Measurements from ENCODE around the gene UNKL.
A peak's percentile ranks its signal among the peaks of the same experiment; 100 is the strongest.

UNKL gene

GRCh38 chr16:1374418-1375297, 39.8 kb downstream of the UNKL start:
- DNase-seq: no peak

DNA sequence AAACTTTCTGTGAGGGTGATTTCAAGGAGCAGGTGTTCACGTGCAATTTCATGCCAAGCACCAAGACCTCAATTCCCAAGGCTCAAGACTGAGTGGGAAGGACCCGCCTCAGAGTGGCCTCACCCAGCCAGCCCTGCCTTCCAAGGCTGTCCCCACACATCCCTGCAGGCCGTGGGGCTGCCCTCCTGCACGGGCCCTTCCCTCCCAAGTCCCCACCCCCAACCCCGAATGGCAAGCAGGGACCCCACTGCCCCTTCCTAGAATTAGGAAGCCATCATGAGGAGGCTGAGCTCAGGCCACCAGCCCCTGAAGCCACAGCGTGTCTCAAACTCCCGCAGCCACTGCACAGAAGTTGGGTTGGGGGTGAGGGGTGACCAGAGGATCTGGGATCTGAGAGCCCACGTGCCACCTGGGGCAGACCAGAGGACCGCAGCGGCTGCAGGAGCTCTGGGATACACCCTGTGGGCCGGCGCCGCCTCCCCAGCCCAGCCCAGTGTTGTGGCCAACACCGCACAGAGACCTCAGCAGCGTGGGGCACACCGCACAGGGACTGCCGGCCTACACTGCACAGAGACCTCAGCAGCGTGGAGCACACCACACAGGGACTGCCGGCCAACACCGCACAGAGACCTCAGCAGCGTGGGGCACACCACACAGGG, 42.1 kb downstream of the UNKL start:
- DNase-seq: no peak

DNA sequence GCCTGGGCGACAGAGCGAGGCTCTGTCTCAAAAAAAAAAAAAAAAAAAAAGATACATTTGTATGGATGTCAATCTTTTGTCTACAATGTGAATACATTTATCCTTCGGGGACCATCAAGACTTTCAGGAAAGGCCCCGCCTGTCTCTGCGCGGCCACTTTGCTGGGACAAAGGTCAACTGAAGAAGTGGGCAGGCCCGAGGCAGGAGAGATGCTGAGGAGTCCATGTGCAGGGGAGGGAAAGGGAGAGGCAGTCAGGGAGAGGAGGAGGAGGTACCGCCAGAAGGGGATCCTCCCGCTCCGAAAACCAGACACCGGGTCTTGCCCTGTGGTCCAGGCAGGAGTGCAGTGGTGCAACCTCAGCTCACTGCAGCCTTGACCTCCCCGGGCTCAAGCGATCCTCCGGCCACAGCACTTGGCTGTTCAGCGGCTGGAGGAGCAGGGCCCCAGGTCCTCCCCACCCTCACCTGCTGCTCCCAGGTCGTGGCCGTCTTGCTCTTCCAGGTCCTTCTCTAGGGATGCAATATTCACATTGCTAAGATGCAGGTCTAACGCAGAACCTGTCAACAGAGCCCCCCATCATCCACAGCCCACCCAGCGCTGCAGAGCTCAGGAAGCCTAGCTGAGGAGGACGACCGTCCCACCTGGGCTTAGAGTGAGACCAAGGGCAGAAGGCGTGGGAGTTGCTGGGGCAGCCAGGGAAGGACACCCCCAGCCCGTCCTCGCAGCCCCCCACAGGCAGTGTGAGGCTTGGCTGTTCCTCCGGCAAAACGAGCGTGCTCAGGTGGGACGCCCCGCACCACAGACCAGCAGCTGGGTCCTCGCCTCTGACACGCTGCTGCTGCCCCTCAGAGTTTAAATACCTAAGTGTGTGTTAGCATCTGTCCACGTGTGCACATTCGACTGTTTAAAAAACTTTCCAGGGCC, 43.2 kb downstream of the UNKL start:
- no peak for DNase-seq

- no peak for DNase-seq
Measured at GRCh38 chr16:1367486-1368174, 46.9 kb downstream of the UNKL start.

- no peak for DNase-seq
Measured at GRCh38 chr16:1366712-1367299, 47.7 kb downstream of the UNKL start.

GRCh38 chr16:1366060-1366711, 48.3 kb downstream of the UNKL start:
- no peak for DNase-seq

DNA sequence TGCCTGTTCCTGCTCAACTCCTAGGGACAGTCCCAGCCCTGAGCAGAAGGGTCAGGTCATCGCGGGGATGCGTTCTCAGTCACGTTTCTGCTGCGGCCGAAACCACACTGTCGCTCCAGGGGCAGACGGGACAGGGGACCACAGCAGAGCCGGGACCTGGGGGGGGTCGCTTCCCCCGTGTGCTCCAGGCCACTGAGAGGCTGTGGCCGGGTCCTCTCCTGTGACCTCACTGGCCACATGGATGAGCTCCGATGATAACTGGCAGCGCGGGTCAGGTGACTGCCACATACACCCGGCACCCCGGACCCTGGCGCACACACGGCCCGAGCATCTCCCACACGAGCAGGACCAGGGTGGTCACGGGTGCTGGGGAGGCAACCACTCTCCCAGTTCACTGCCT, 50.0 kb downstream of the UNKL start:
- DNase-seq: no peak

DNA sequence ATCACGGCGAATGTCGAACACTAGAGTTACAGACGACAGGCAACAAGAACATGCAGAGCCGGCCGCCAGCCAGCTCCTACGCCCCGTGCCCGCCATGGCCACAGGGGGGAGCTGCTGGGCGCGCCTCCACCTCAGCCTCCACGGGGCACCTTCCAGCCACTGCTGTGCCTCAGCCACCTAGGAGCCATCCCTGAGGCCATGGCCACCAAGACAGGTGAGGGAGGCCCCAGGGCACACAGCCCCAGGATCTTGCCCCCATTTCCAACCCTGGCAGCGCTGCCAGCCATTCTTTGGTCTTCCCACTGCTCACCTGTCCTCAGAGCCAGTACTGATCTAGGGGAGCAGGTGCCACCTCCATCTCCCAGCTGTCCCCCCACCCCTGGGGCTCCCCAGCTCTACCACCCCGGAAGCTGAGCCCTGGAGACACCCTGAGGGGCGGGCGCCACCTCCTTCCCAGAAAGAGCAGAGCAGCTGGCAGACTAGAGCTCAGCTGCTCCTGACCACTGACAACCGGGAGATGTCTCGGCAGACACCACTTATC, 50.9 kb downstream of the UNKL start:
- DNase-seq: peak; percentile 73

DNA sequence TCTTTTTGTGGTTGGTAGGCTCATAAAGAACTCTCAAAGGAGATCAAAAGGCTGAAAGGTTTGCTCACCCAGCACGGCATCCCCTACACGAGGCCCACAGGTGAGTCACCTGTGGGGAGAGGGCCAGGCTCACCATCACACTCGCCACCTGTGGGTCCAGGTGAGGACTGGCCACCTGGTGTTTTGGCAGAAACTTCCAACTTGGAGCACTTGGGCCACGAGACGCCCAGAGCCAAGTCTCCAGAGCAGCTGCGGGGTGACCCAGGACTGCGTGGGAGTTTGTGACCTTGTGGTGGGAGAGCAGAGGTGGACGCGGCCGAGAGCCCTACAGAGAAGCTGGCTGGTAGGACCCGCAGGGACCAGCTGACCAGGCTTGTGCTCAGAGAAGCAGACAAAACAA, 51.7 kb downstream of the UNKL start:
- DNase-seq: no peak

GRCh38 chr16:1361685-1362360, 52.7 kb downstream of the UNKL start:
- no peak for DNase-seq

- no peak for DNase-seq
Measured at GRCh38 chr16:1357906-1358566, 56.5 kb downstream of the UNKL start.

DNA sequence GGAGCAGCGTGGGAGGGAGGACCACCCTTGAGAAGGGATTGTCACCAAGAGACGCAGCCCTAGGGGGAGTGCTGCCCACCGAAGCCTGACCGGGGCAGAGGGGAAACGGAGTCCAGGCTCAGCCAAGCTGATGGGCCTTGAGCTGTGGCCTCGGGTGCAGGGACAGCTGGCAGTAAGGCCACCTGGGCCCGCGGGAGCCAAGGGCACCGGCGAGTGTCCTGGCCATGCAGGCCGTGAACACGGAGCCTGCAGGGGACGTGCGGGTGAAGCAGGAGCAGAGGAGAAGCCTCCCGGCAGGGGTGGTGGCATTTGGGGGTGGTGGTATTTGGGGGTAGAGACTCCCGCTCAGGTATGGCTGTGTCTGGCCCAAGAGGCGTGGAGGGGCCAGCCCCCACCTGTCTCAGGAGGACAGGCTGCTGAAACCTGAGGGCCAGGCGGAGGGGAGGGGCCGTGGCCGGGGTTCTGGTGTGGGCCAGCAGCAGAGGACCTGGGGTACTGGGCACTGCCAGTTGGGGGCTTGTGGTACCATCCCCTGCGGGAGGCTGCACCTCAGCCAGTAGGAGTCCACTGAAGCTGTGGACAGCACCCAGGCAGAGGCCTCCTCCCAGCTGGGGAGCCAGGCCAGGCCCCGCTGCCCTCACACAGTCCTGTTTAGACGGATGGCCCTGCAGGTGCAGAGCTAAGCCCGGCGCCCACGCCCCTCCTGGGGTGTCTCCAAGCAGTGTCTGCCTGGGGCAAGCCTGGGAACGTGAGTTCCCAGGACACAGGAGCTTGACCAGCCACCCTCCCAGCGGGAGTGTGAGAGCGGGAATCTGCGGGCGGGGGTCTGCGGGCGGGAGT, 58.2 kb downstream of the UNKL start:
- DNase-seq: no peak

DNA sequence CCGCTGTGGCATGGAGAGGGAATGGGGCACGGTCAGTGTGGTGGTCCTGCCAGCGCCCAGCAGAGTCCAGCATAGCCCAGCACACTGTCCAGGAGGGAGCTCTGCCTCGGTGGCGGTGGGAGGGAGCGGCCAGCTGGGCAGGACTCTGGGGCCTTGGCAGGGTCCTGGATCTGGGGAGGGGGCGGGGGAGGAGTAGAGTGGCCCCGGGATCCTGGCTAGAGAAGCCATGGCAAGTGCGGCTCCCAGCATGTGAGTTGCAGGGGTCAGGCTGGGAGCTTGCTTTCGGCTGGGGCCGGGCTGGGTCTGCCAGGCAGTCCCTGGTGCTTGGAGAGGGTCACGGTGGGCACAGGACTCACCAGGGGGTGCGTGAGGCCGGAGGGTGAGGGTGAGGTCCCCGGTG, 58.9 kb downstream of the UNKL start:
- no peak for DNase-seq

- DNase-seq: no peak
Measured at GRCh38 chr16:1354815-1355540, 59.5 kb downstream of the UNKL start.

GRCh38 chr16:1351582-1352362, 62.7 kb downstream of the UNKL start, which contains the start of the genes GNPTG and TSR3:
Gene GNPTG, plus strand, starts transcription at chr16:1351931. Its CDS starts 35 bp downstream, at chr16:1351966.
Gene TSR3, minus strand, starts transcription at chr16:1351878. Its CDS starts 74 bp downstream, at chr16:1351804.
- DNase-seq: peak; percentile 90

- no peak for DNase-seq
Measured at GRCh38 chr16:1351215-1351581, 63.3 kb downstream of the UNKL start.

DNA sequence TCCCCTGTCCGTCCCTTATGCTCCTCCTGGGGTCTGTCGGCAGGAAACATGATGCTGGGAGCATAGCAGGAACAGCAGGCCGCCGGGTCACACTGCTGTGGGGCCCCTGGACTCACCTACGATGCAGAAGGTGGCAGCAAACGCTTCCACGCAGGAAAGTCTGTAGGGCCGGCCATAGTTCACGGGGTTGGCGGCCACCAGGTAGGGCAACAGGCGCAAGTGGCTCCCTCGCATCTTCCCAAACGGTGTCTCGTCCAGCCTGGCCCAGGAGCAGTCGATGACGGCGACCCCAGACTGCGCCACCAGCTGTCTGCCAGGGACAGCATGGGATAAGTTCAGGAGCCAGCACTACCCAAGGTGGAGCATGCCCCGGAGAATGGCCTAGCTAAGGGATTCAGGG, 63.8 kb downstream of the UNKL start:
- DNase-seq: no peak

DNA sequence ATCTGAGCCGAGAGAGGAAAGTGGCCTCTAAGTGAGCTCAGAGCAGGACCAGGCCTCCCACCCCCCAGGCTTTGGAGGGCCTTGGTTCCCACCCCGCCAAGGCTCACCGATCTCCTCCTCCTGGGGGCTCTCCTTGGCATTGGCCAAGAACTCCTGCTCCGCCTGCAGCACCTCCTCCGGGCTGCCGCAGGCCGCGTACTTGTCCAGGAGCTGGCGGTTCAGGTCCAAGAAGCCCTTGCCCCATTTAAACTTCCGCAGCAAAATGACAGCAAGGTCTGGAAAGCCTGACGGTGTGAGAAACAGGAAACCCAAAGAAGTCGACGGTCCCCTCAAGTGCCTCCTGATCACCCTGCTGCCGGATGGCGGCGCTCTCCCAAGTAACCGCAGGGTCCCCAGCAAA, 64.6 kb downstream of the UNKL start:
- DNase-seq: no peak
